GM21717 (cell line): ENCODE data around the gene GRAMD2A.
"Not testable (repeated sequence)": the region's sequence is repeated elsewhere in the genome, so short reads cannot be mapped to it uniquely, and the experiment has no call there.

Experiments used
- ATAC-seq: cut with Tn5 transposase; IDR thresholded peaks from one replicate; pipeline ENCODE4 v1.9.1; 2021; ENCODE audit warnings: mild to moderate bottlenecking, moderate library complexity; ENCODE audit not compliant: unreplicated experiment

GRAMD2A gene

DNA sequence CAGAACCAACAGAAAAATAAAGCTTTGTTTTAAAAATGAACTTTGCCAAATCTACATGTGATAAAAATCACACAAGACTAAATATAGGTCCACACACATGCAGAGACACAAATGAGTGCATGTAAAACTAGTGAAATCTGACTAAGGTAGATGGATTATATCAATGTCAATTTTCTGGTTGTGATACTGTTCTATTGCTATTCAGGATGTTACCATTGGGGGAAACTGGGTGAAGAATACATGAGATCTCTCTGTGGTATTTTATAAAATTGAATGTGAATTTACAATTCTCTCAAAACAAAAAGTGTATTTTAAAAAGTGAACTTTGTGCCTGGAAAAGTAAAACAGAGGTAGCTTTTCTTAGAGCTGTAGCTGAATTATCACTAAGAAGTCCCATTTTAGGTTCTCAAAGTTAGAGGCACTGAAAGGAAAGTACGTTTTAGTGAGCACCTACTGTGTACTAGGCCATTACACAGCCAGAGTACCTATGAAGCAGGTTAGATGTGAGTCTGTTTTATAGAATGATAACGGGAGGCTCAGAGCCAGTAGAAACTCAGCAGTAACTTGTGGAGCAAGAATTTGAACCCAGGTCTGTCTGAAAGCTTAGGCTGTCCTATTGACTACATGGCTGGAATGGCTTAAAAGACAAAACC lies 8.2 kb downstream of the GRAMD2A start:
- no peak for ATAC-seq

- no peak for ATAC-seq
Measured at GRCh38 chr15:72184165-72184811, 13.3 kb downstream of the GRAMD2A start.

- no peak for ATAC-seq
Measured at GRCh38 chr15:72183781-72184164, 13.8 kb downstream of the GRAMD2A start.

DNA sequence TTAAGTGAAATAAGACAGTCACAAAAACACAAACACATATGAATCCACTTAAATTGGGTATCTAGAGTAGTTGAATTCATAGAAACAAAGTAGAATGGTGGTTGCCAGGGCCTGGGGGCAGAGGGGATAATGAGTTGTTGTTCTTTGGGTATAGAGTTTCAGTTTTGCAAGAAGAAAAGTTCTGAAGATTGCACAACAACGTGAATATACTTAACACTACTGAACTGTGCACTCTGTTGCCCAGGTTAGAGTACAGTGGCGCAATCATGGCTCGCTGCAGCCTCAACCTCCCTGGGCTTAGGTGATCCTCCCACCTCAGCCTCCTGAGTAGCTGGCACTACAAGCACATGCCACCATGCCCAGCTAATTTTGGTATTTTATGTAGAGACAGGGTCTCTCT lies 14.9 kb downstream of the GRAMD2A start:
- no peak for ATAC-seq

DNA sequence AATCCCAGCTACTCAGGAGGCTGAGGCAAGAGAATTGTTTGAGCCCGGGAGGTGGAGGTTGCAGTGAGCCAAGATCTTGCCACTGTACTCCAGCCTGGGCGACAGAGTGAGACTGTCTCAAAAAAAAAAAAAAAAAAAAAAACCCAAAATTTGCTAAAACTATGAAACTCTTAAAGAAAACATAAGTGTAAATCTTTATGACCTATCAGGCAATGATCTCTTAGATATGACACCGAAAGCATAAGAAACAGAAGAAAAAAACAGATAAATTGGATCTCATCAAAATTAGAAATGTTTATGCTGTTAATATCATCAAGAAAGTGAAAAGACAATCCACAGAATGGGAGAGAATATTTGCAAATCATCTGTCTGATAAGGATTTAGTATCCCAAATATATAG lies 15.3 kb downstream of the GRAMD2A start:
- ATAC-seq, result no peak

GRCh38 chr15:72180761-72181324 lies 16.7 kb downstream of the GRAMD2A start:
- no peak for ATAC-seq

DNA sequence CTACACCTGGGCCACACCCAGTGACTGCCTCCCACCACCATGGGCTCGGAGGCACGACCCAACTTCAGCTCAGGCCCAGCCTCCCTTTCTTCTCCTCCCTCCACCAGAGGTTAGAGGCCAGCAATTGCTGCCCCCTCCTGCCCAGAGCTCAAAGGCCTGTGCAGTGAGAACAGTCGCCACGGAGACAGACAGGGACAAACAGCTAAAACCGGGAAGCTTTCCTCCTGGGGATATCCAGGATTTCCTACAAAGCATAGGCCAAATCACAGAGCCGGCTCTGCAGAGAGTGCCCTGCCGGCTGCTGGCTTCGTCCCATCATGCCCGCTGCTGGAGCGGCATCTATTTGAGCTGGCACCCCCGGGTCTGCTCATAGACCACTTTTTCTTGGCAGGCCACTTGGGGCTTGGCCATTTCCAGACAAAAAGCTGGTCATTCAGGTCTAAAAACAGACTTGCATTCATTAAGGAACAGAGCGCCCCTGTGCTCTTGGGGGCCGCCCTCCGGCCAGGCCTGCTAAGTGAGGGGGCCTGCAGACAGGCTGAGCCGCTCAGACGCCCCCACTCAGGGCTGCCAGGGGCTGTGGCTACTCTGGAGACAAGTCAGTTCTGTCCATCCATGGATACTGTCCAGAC lies 17.5 kb downstream of the GRAMD2A start:
- no peak for ATAC-seq

- ATAC-seq, result no peak
Measured at GRCh38 chr15:72178976-72179585, 18.5 kb downstream of the GRAMD2A start.

- ATAC-seq, result no peak
Measured at GRCh38 chr15:72176743-72177142, 20.8 kb downstream of the GRAMD2A start.

- ATAC-seq, result no peak
Measured at GRCh38 chr15:72176159-72176558, 21.4 kb downstream of the GRAMD2A start.

GRCh38 chr15:72175186-72176044 lies 22.2 kb downstream of the GRAMD2A start:
- no peak for ATAC-seq

- no peak for ATAC-seq
Measured at GRCh38 chr15:72174551-72175165, 22.9 kb downstream of the GRAMD2A start.

DNA sequence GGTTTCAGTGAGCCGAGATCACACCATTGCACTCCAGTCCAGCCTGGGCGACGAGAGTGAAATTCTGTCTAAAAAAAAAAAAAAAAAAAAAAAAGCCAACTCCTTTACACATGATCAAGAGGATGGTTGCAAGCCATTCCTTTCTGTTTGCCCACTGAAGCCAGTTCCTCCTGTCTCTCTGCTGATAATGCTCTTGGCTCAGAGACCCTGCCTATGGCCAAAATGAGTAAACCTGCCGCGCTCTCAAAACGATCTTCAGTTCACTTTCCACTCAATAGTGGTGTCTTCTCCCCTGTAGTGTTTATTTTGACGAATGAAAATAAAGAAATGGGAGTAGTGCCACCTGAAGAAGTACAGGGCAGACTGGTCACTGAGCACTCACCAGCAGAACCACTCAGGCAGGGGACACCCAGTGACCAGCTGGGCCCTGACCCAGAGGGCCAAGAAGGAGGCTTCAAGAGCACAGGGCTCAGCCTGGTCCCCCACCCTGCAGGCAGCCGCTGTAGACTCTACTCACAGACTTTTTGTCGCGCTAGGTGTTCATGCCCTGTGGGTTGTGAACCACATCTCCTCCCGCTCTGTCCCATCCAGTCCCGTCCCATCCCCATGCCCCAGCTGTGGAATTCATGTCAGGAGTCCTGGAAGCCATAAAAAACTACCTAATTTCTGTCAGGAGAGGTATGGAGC lies 23.6 kb downstream of the GRAMD2A start:
- no peak for ATAC-seq

- ATAC-seq, result no peak
Measured at GRCh38 chr15:72173401-72173800, 24.2 kb downstream of the GRAMD2A start.

DNA sequence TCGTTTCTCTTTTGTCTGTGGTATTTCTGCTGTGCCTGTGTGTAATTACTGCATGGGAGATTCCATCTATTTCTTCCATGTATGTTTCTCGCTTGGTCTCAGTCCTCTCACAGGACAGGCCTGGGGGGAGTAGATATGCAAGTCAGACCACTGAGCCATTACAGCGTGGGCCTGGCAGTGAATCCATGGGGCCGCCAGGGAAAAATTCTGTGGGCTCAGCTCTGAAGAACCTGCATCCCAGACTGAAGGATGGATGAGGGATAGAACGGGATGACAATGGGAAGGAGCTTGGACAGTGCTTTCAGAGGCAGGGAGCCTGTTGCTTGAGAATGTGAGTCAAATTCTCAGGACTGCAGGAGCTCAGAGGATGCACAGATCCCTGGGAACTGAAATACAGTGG lies 24.8 kb downstream of the GRAMD2A start:
- ATAC-seq, result no peak

DNA sequence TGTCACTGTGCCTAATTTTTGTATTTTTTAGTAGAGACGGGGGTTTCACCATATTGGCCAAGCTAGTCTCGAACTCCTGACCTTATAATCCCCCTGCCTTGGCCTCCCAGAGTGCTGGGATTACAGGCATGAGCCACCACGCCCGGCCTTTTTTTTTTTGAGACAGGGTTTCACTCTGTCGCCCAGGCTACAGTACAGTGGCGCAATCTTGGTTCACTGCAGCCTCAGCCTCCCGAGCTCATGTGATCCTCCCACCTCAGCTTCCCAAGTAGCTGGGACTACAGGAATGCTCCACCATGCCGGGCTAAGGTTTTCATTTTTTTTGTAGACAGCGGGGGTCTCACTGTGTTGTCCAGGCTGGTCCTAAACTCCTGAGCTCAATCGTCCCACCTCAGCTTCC lies 25.6 kb downstream of the GRAMD2A start:
- ATAC-seq, result not testable (repeated sequence)

DNA sequence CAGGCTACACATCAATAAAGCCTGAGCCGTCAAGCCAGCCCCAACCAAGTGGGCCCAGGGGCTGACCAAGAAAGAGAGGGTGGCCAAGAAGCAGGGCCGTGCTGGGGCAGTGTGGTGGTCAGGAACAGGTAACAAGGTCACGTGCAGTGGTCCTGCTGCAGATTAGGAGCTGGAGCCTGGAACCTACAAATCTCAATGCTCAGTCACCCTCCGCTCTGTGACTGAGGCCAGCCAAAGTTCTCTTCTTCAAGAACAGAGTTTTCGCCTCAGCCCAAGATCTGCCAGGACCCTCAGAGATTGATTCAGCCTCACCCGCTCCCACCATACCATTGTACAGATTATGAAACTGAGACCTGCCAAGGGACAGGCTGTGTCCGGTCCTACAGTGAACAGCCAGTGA lies 26.9 kb downstream of the GRAMD2A start:
- ATAC-seq, result no peak

GRCh38 chr15:72169921-72170611 lies 27.5 kb downstream of the GRAMD2A start:
- ATAC-seq, result no peak
